Natural killer cell (primary cell): Measurements from ENCODE around the gene SINHCAF. TPM values are rescaled to one million over a fixed set of nuclear protein-coding genes. Genes with fewer than 3 reads are reported as not detected.

ENCODE experiments used
- ATAC-seq, 3 donors: fragments of 150-1000 bp in 2 of 3; fragments of 200-7000 bp in 1 of 3; cut with Tn5 transposase; 1 replicate in 1 of 3; 2 replicates in 2 of 3; pipeline ENCODE4 v1.10.0; 2021; ENCODE audit warnings: mild to moderate bottlenecking in 2 of 3, moderate library complexity in 2 of 3
- DNase-seq, 2 donors: peaks; one replicate each; pipeline versions ENCODE4 v3.0.0 to v3.0.0-alpha.2; 2013 to 2021; ENCODE audit warnings: mixed read lengths in 1 of 2
- H3K27ac ChIP-seq: one replicate; pipeline ENCODE4 v1.5.1; 2013; ENCODE audit warnings: mild to moderate bottlenecking, low read length
- H3K27me3 ChIP-seq: one replicate; pipeline ENCODE4 v1.6.1; 2013; ENCODE audit warnings: low read length; ENCODE audit not compliant: control insufficient read depth, insufficient read depth
- H3K36me3 ChIP-seq: one replicate; pipeline ENCODE4 v1.6.1; 2013; ENCODE audit warnings: low read length; ENCODE audit not compliant: control insufficient read depth, insufficient read depth
- H3K4me1 ChIP-seq: one replicate; pipeline ENCODE4 v1.6.1; 2013; ENCODE audit warnings: low read length; ENCODE audit not compliant: control insufficient read depth, insufficient read depth
- H3K4me3 ChIP-seq: one replicate; pipeline ENCODE4 v1.5.1; 2013; ENCODE audit warnings: low read length
- H3K9me3 ChIP-seq: one replicate; pipeline ENCODE4 v1.6.1; 2013; ENCODE audit warnings: low read length; ENCODE audit not compliant: control insufficient read depth, insufficient read depth
- H3K27ac Mint-ChIP-seq, 2 donors: one replicate each; pipeline ENCODE4 v1.8.0; 2022; ENCODE audit warnings: mild to moderate bottlenecking in 2 of 2, mixed read lengths in 2 of 2, moderate library complexity in 1 of 2
- H3K27me3 Mint-ChIP-seq, 2 donors: one replicate each; pipeline ENCODE4 v1.8.0; 2022; ENCODE audit warnings: low read depth in 2 of 2, mixed read lengths in 2 of 2
- H3K36me3 Mint-ChIP-seq: one replicate; pipeline ENCODE4 v1.8.0; 2022; ENCODE audit warnings: mixed read lengths
- H3K4me1 Mint-ChIP-seq, 2 donors: one replicate each; pipeline ENCODE4 v1.8.0; 2022; ENCODE audit warnings: mixed read lengths in 2 of 2
- H3K4me3 Mint-ChIP-seq: one replicate; pipeline ENCODE4 v1.8.0; 2022; ENCODE audit warnings: mild to moderate bottlenecking, moderate library complexity, mixed read lengths
- H3K9me3 Mint-ChIP-seq, 2 donors: one replicate each; pipeline ENCODE4 v1.8.0; 2022; ENCODE audit warnings: mixed read lengths in 2 of 2
- CTCF ChIP-seq: fragments of 200-600 bp; IDR thresholded peaks from one replicate; pipeline ENCODE4 v1.8.0; 2022; ENCODE audit warnings: antibody characterized with exemption
- WGBS: methylation state at CpG from one replicate; pipeline ENCODE4 v1.1.7; 2013; ENCODE audit warnings: missing lambda C conversion rate; ENCODE audit not compliant: insufficient coverage; 5-methylcytosine and 5-hydroxymethylcytosine counted together
- intact Hi-C: fragments of 100-400 bp; cut with micrococcal nuclease; formaldehyde crosslinking; loops from one replicate; pipeline ENCODE4 v1.14.2; 2022
- total RNA-seq, 4 donors: library from RNA; stranded (reverse); fragments of 120-200 nt in 1 of 4; gene quantifications; one replicate each; pipeline versions ENCODE4 v1.2.3 to v1.2.4, GENCODE V29; 2013 to 2022

The SINHCAF gene
- total RNA-seq, 3 donors from 2014 or later (not counting 1 experiment from before 2014, with no cell fraction given) = 40.4 to 55.0 (median 41.0) TPM

- Mint-ChIP-seq H3K36me3 (no peaks in the 10 kb centered on the region), H3K4me3 (no peak overlapping the region), H3K4me1 (no peaks in the 10 kb centered on the region), H3K27ac (no peak overlapping the region), H3K27me3 (no peaks in the 10 kb centered on the region), H3K9me3 (no peaks in the 10 kb centered on the region)
- intact Hi-C loops = loop anchor here (2.0 kb wide), 2 partner anchors 90 to 422 kb away; no protein-coding TSS in a partner anchor
- ATAC-seq (no peak), DNase-seq (no peak)
- H3K27me3 ChIP-seq = no peaks in the 10 kb centered on the region
- 95% methylated on average over 4 of the region's 4 CpGs for WGBS
- H3K36me3 ChIP-seq = peaks cover 7% of the 10 kb centered on the region
- H3K4me1 ChIP-seq = no peaks in the 10 kb centered on the region
- no peak overlapping the region for H3K4me3 ChIP-seq
- no peaks in the 10 kb centered on the region for H3K9me3 ChIP-seq
- no peak for TF ChIP-seq CTCF
- no peak overlapping the region for H3K27ac ChIP-seq
Measured at GRCh38 chr12:31272607-31273225, 53.2 kb downstream of the SINHCAF start.

- H3K9me3 ChIP-seq = no peaks in the 10 kb centered on the region
- no peak overlapping the region for H3K4me3 ChIP-seq
- no peaks in the 10 kb centered on the region for H3K27me3 Mint-ChIP-seq
- no peaks in the 10 kb centered on the region for H3K36me3 ChIP-seq
- no peaks in the 10 kb centered on the region for H3K27me3 ChIP-seq
- TF ChIP-seq CTCF = no peak
- no peak overlapping the region for H3K27ac Mint-ChIP-seq
- H3K27ac ChIP-seq = no peak overlapping the region
- no peaks in the 10 kb centered on the region for H3K36me3 Mint-ChIP-seq
- DNase-seq = no peak
- no peak for ATAC-seq
- H3K4me1 ChIP-seq = no peaks in the 10 kb centered on the region
- WGBS = 96% methylated on average over 2 of the region's 2 CpGs
- H3K4me3 Mint-ChIP-seq = no peak overlapping the region
- no peaks in the 10 kb centered on the region for H3K4me1 Mint-ChIP-seq
- no peaks in the 10 kb centered on the region for H3K9me3 Mint-ChIP-seq
- intact Hi-C loops = no loop called here
Measured at GRCh38 chr12:31267966-31268365, 58.0 kb downstream of the SINHCAF start.

GRCh38 chr12:31265722-31266121 is 60.2 kb downstream of the SINHCAF start:
- H3K27ac ChIP-seq = no peak overlapping the region
- H3K27me3 ChIP-seq = no peaks in the 10 kb centered on the region
- no peaks in the 10 kb centered on the region for H3K4me1 ChIP-seq
- no peaks in the 10 kb centered on the region for H3K4me1 Mint-ChIP-seq
- H3K36me3 ChIP-seq = no peaks in the 10 kb centered on the region
- no peak for TF ChIP-seq CTCF
- H3K4me3 Mint-ChIP-seq = no peak overlapping the region
- ATAC-seq (no peak), DNase-seq (no peak)
- H3K4me3 ChIP-seq = no peak overlapping the region
- H3K27ac Mint-ChIP-seq = no peak overlapping the region
- H3K27me3 Mint-ChIP-seq = no peaks in the 10 kb centered on the region
- WGBS = 88% methylated on average over 11 of the region's 11 CpGs
- intact Hi-C loops = no loop called here
- no peaks in the 10 kb centered on the region for H3K9me3 Mint-ChIP-seq
- H3K9me3 ChIP-seq = no peaks in the 10 kb centered on the region
- H3K36me3 Mint-ChIP-seq = no peaks in the 10 kb centered on the region

- Mint-ChIP-seq H3K27ac (no peak overlapping the region), H3K9me3 (no peaks in the 10 kb centered on the region), H3K4me1 (no peaks in the 10 kb centered on the region), H3K4me3 (no peak overlapping the region), H3K36me3 (no peaks in the 10 kb centered on the region), H3K27me3 (no peaks in the 10 kb centered on the region)
- ATAC-seq (no peak), DNase-seq (no peak)
- H3K4me3 ChIP-seq = no peak overlapping the region
- no peaks in the 10 kb centered on the region for H3K36me3 ChIP-seq
- H3K27me3 ChIP-seq = no peaks in the 10 kb centered on the region
- intact Hi-C loops = no loop called here
- H3K9me3 ChIP-seq = no peaks in the 10 kb centered on the region
- no peak overlapping the region for H3K27ac ChIP-seq
- TF ChIP-seq CTCF = no peak
- WGBS = 94% methylated on average over 3 of the region's 3 CpGs
- no peaks in the 10 kb centered on the region for H3K4me1 ChIP-seq
Measured at GRCh38 chr12:31263661-31264060, 62.3 kb downstream of the SINHCAF start.
